Measurements from ENCODE around the gene SFMBT2. TPM values are rescaled to one million over a fixed set of nuclear protein-coding genes. Genes with fewer than 3 reads are reported as not detected.

Gene SFMBT2
- total RNA-seq, 1 donor from 2014 or later: 18.7 TPM

DNA sequence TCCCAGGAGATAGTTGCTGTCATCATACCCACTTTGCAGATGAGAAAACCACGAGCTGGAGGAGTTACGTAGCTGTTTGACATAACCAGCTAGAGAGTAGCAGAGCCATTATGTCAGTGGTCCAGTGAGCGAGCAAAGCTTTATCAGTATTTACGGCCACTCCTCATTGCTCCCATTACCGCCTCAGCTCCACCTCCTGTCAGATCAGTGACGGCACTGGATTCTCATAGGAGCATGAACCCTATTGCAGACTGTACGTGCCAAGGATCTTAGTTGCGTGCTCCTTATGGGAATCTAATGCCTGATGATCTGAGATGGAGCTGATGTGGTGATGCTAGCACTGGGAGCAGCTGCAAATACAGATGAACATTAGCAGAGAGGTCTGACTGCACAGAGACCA is 9.2 kb upstream of the SFMBT2 start:
- POLR2A ChIA-PET: interaction anchor here (0.9 kb wide), 1 partner anchor 251 kb away, joined by 3 read pairs; no protein-coding TSS in a partner anchor
- intact Hi-C loops (cut with micrococcal nuclease): loop anchor here (5.0 to 10.0 kb wide), 6 partner anchors 205 to 1882 kb away; partner anchors contain the start of genes ATP5F1C, GATA3 and KIN

DNA sequence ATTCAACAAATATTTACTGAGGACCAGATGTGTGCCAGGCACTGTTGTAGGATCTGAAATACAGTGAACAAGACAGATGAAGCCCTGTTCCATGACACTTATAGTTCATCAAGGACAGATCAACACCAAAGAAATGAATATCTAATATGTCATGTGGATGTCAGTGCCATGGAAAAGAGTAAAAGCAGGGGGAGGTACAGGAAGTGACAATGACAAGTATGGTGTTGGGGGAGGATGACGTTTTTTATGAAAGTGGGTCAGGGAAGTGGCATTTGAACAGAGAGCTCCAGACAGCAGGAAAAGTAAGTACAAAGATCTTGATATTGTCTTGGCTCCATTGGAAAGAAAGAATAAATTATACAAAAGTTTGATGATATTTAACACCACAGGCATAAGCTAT is 7.0 kb upstream of the SFMBT2 start:
- Mint-ChIP-seq H3K27me3 (peaks cover 5% of the 10 kb centered on the region), H3K4me3 (no peak overlapping the region), H3K27ac (no peak overlapping the region), H3K9me3 (no peaks in the 10 kb centered on the region), H3K4me1 (no peaks in the 10 kb centered on the region), H3K36me3 (ENCODE audit: low read depth) (no peaks in the 10 kb centered on the region)
- ChIA-PET CTCF (interaction anchor here (0.8 to 4.4 kb wide), 9 partner anchors 11 to 748 kb away, joined by 3 to 26 read pairs (median 3); no protein-coding TSS in a partner anchor), POLR2A (no interaction called here)
- ATAC-seq (ENCODE audit: low read depth) (no peak), DNase-seq (no peak)
- TF ChIP-seq, protein P1, sequence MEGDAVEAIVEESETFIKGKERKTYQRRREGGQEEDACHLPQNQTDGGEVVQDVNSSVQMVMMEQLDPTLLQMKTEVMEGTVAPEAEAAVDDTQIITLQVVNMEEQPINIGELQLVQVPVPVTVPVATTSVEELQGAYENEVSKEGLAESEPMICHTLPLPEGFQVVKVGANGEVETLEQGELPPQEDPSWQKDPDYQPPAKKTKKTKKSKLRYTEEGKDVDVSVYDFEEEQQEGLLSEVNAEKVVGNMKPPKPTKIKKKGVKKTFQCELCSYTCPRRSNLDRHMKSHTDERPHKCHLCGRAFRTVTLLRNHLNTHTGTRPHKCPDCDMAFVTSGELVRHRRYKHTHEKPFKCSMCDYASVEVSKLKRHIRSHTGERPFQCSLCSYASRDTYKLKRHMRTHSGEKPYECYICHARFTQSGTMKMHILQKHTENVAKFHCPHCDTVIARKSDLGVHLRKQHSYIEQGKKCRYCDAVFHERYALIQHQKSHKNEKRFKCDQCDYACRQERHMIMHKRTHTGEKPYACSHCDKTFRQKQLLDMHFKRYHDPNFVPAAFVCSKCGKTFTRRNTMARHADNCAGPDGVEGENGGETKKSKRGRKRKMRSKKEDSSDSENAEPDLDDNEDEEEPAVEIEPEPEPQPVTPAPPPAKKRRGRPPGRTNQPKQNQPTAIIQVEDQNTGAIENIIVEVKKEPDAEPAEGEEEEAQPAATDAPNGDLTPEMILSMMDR (IDR thresholded peaks at IDR 0.05): no peak
- intact Hi-C loops (cut with micrococcal nuclease): loop anchor here (1.0 to 10.0 kb wide), 10 partner anchors 158 to 1273 kb away; partner anchors contain the start of genes ATP5F1C, GATA3 and KIN

More for the DNA sequence above, 9.2 kb upstream of the SFMBT2 start:
- TF ChIP-seq, protein P1 (IDR thresholded peaks at IDR 0.05): no peak
- Mint-ChIP-seq H3K4me3 (no peak overlapping the region), H3K36me3 (ENCODE audit: low read depth) (no peaks in the 10 kb centered on the region), H3K27ac (no peak overlapping the region), H3K9me3 (no peaks in the 10 kb centered on the region), H3K4me1 (peaks cover 4% of the 10 kb centered on the region), H3K27me3 (no peaks in the 10 kb centered on the region)
- DNase-seq (no peak), ATAC-seq (ENCODE audit: low read depth) (no peak)
- CTCF ChIA-PET: interaction anchor here (1.0 to 2.3 kb wide), 4 partner anchors 267 to 502 kb away, joined by 4 to 7 read pairs (median 6); no protein-coding TSS in a partner anchor

DNA sequence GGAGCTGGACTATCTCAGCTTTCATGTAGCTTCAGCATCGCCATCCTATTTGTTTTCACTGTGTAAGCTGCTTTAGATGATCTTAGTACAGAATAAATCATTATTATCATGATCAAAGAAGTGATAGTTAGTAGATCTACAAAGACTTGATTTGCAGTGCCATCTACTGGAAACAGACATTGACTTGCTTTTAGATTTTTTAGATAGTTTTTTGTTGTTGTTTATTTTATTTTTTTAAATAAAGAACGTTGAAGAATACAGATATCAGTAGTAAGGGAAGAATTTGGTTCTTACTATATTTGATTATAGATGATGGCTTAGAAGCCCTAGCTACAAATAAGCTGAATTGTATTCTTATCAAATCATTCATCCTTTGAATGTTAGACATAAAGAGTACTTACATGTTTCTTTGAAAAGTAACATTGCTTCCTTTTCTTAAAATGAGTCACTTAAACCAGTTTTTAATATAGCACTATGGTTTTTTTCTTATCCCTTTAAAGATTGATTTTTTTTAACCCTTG is 6.3 kb upstream of the SFMBT2 start:
- ChIA-PET POLR2A (no interaction called here), CTCF (interaction anchor here (0.8 to 4.4 kb wide), 13 partner anchors 12 to 747 kb away, joined by 3 to 26 read pairs (median 4); no protein-coding TSS in a partner anchor)
- TF ChIP-seq, protein P1 (IDR thresholded peaks at IDR 0.05): no peak
- Mint-ChIP-seq H3K36me3 (ENCODE audit: low read depth) (no peaks in the 10 kb centered on the region), H3K4me3 (no peak overlapping the region), H3K4me1 (peaks cover 6% of the 10 kb centered on the region), H3K27me3 (peaks cover 5% of the 10 kb centered on the region), H3K9me3 (no peaks in the 10 kb centered on the region), H3K27ac (no peak overlapping the region)
- ATAC-seq (ENCODE audit: low read depth) (no peak), DNase-seq (no peak)
- intact Hi-C loops (cut with micrococcal nuclease): loop anchor here (1.0 to 10.0 kb wide), 10 partner anchors 157 to 1272 kb away; partner anchors contain the start of genes ATP5F1C, GATA3 and KIN

DNA sequence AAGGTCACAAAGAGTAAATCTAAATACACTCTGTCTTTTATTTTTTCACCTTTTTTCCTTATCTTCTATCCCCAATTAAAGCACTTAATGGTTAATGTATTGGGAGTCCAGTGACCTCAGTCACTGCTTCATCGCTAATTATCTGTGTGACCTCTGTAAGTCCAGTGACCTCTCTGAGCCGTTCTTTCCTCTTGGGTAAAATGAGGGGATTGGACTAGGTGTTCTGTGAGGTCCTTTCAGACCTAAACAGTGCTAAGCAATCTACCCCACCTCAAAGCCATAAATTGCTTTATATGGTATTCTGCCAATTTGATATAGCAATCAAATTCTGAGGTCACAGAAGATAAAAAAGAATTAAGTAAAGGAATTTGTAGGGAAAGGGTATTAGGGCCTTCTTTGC is 3.9 kb upstream of the SFMBT2 start:
- DNase-seq: no peak
- Mint-ChIP-seq H3K27ac (no peak overlapping the region), H3K27me3 (peaks cover 5% of the 10 kb centered on the region), H3K4me3 (no peak overlapping the region), H3K4me1 (peaks cover 13% of the 10 kb centered on the region), H3K36me3 (ENCODE audit: low read depth) (peaks cover 7% of the 10 kb centered on the region), H3K9me3 (no peaks in the 10 kb centered on the region)
- intact Hi-C loops (cut with micrococcal nuclease): loop anchor here (10.0 kb wide), 5 partner anchors 210 to 1270 kb away; partner anchors contain the start of genes ATP5F1C, GATA3 and KIN
- ChIA-PET CTCF (interaction anchor here (4.4 kb wide), 1 partner anchor 293 kb away, joined by 26 read pairs; no protein-coding TSS in a partner anchor), POLR2A (no interaction called here)
- TF ChIP-seq, protein P1 (IDR thresholded peaks at IDR 0.05): no peak
- ATAC-seq (ENCODE audit: low read depth): no peak

DNA sequence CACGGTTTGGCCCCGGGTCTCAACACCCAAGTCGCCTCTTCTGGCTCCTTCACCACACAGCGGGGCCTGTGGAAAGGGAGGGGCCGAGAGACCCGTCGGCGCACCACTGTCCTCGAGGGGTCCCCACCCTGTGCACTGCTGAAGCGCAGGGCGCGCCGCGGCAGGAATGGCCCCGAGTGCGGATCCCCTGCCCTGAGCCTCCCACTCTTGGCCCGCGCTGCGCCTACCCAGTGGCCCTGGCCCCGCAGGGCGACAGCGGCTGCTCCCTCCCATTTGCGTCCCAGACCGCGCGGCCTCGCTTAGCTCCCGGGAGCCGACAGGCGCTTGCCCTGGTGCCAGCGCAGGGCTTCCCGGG is 2.1 kb upstream of the SFMBT2 start:
- Mint-ChIP-seq H3K27me3 (peaks cover 5% of the 10 kb centered on the region), H3K4me3 (peak overlapping the region; percentile 95), H3K9me3 (no peaks in the 10 kb centered on the region), H3K27ac (no peak overlapping the region), H3K36me3 (ENCODE audit: low read depth) (peaks cover 13% of the 10 kb centered on the region), H3K4me1 (peaks cover 23% of the 10 kb centered on the region)
- no peak for ATAC-seq (ENCODE audit: low read depth)
- intact Hi-C loops (cut with micrococcal nuclease): loop anchor here (1.0 to 10.0 kb wide), 6 partner anchors 212 to 1268 kb away; partner anchors contain the start of genes ATP5F1C, GATA3, KIN and TAF3
- POLR2A ChIA-PET: interaction anchor here (0.8 to 1.6 kb wide), 2 partner anchors 33 to 484 kb away, joined by 3 to 4 read pairs; no protein-coding TSS in a partner anchor
- CTCF ChIA-PET: interaction anchor here (2.2 to 3.3 kb wide), 2 partner anchors 275 to 492 kb away, joined by 7 to 15 read pairs; no protein-coding TSS in a partner anchor
- no peak for DNase-seq
- TF ChIP-seq, protein P1 (IDR thresholded peaks at IDR 0.05): no peak

All from activated B cell treated with CpG ODN at 0.5 μM for 24 hours (primary cell).